Measurements from ENCODE around the gene CD84. TPM values are rescaled to one million over a fixed set of nuclear protein-coding genes. Genes with fewer than 3 reads are reported as not detected.

CD84 gene
- total RNA-seq, 1 experiment from 2014 or later = not detected

GRCh38 chr1:160544647-160545046 is 34.6 kb downstream of the CD84 start:
- no peak overlapping the region for H3K4me3 ChIP-seq (ENCODE audit: low read depth, low read length, poor library complexity, severe bottlenecking)
- CTCF ChIA-PET = interaction anchor here (0.6 kb wide), 1 partner anchor 1048 kb away, joined by 4 read pairs; no protein-coding TSS in a partner anchor

GRCh38 chr1:160542303-160542945 is 36.9 kb downstream of the CD84 start:
- intact Hi-C loops (cut with micrococcal nuclease; ENCODE audit: unreplicated experiment) = loop anchor here (10.0 kb wide), 1 partner anchor 142 kb away; no protein-coding TSS in a partner anchor

More at GRCh38 chr1:160544647-160545046, 34.6 kb downstream of the CD84 start:
- Histone ChIP-seq H3K4me1 (ENCODE audit: insufficient read depth, low read length, poor library complexity, severe bottlenecking) (no peaks in the 10 kb centered on the region), H3K36me3 (ENCODE audit: insufficient read depth, low read length, poor library complexity, severe bottlenecking) (no peaks in the 10 kb centered on the region), H3K27me3 (replicated peaks; ENCODE audit: insufficient read depth, low read depth, low read length, poor library complexity) (no peaks in the 10 kb centered on the region), H3K27ac (ENCODE audit: low read depth, low read length, poor library complexity, severe bottlenecking) (no peak overlapping the region), H3K9me3 (ENCODE audit: low read depth, low read length, poor library complexity, severe bottlenecking) (no peaks in the 10 kb centered on the region)
- POLR2A ChIA-PET (ENCODE audit: low non-redundant PET) = no interaction called here
- intact Hi-C loops (cut with micrococcal nuclease; ENCODE audit: unreplicated experiment) = loop anchor here (2.0 to 10.0 kb wide), 2 partner anchors 62 to 140 kb away; no protein-coding TSS in a partner anchor
- TF ChIP-seq EZH2 (IDR thresholded peaks at IDR 0.05; ENCODE audit: borderline replicate concordance, low read depth, low read length, poor library complexity, severe bottlenecking) (no peak), CTCF (conservative IDR thresholded peaks at IDR 0.05; ENCODE audit: low read depth, low read length) (peak; percentile 58)
- DNase-seq (ENCODE audit: low spot score) = peak; percentile 34
- no TSS peak for BruUV-seq (replicated peaks)

GRCh38 chr1:160541622-160542302 is 37.5 kb downstream of the CD84 start:
- intact Hi-C loops (cut with micrococcal nuclease; ENCODE audit: unreplicated experiment) = loop anchor here (10.0 kb wide), 1 partner anchor 143 kb away; no protein-coding TSS in a partner anchor
- H3K36me3 ChIP-seq (ENCODE audit: insufficient read depth, low read length, poor library complexity, severe bottlenecking) = no peaks in the 10 kb centered on the region
- H3K27me3 ChIP-seq (replicated peaks; ENCODE audit: insufficient read depth, low read depth, low read length, poor library complexity) = no peaks in the 10 kb centered on the region
- H3K4me3 ChIP-seq (ENCODE audit: low read depth, low read length, poor library complexity, severe bottlenecking) = no peak overlapping the region
- ChIA-PET POLR2A (ENCODE audit: low non-redundant PET) (interaction anchor here (0.6 kb wide), 1 partner anchor 390 kb away, joined by 9 read pairs; no protein-coding TSS in a partner anchor), CTCF (no interaction called here)
- no peak for DNase-seq (ENCODE audit: low spot score)
- TF ChIP-seq EZH2 (IDR thresholded peaks at IDR 0.05; ENCODE audit: borderline replicate concordance, low read depth, low read length, poor library complexity, severe bottlenecking) = no peak
- no peak for TF ChIP-seq CTCF (conservative IDR thresholded peaks at IDR 0.05; ENCODE audit: low read depth, low read length)
- H3K9me3 ChIP-seq (ENCODE audit: low read depth, low read length, poor library complexity, severe bottlenecking) = no peaks in the 10 kb centered on the region
- no peaks in the 10 kb centered on the region for H3K4me1 ChIP-seq (ENCODE audit: insufficient read depth, low read length, poor library complexity, severe bottlenecking)
- BruUV-seq (replicated peaks) = no TSS peak
- no peak overlapping the region for H3K27ac ChIP-seq (ENCODE audit: low read depth, low read length, poor library complexity, severe bottlenecking)

More at GRCh38 chr1:160542303-160542945, 36.9 kb downstream of the CD84 start:
- CTCF ChIA-PET = no interaction called here
- Histone ChIP-seq H3K27ac (ENCODE audit: low read depth, low read length, poor library complexity, severe bottlenecking) (no peak overlapping the region), H3K9me3 (ENCODE audit: low read depth, low read length, poor library complexity, severe bottlenecking) (no peaks in the 10 kb centered on the region), H3K27me3 (replicated peaks; ENCODE audit: insufficient read depth, low read depth, low read length, poor library complexity) (no peaks in the 10 kb centered on the region), H3K4me3 (ENCODE audit: low read depth, low read length, poor library complexity, severe bottlenecking) (no peak overlapping the region), H3K36me3 (ENCODE audit: insufficient read depth, low read length, poor library complexity, severe bottlenecking) (no peaks in the 10 kb centered on the region), H3K4me1 (ENCODE audit: insufficient read depth, low read length, poor library complexity, severe bottlenecking) (no peaks in the 10 kb centered on the region)
- POLR2A ChIA-PET (ENCODE audit: low non-redundant PET) = no interaction called here
- TF ChIP-seq EZH2 (IDR thresholded peaks at IDR 0.05; ENCODE audit: borderline replicate concordance, low read depth, low read length, poor library complexity, severe bottlenecking) = no peak
- TF ChIP-seq CTCF (conservative IDR thresholded peaks at IDR 0.05; ENCODE audit: low read depth, low read length) = no peak
- no peak for DNase-seq (ENCODE audit: low spot score)
- no TSS peak for BruUV-seq (replicated peaks)
